UCSD-AML1 (cell line): ENCODE data around the gene PTPRG.
"Not testable (repeated sequence)": the region's sequence is repeated elsewhere in the genome, so short reads cannot be mapped to it uniquely, and the experiment has no call there.

Experiments
- DNase-seq: peaks from one replicate; lab custom pipeline; 2025; ENCODE audit not compliant: unreplicated experiment; lab: John Stamatoyannopoulos, UW

PTPRG gene

DNA sequence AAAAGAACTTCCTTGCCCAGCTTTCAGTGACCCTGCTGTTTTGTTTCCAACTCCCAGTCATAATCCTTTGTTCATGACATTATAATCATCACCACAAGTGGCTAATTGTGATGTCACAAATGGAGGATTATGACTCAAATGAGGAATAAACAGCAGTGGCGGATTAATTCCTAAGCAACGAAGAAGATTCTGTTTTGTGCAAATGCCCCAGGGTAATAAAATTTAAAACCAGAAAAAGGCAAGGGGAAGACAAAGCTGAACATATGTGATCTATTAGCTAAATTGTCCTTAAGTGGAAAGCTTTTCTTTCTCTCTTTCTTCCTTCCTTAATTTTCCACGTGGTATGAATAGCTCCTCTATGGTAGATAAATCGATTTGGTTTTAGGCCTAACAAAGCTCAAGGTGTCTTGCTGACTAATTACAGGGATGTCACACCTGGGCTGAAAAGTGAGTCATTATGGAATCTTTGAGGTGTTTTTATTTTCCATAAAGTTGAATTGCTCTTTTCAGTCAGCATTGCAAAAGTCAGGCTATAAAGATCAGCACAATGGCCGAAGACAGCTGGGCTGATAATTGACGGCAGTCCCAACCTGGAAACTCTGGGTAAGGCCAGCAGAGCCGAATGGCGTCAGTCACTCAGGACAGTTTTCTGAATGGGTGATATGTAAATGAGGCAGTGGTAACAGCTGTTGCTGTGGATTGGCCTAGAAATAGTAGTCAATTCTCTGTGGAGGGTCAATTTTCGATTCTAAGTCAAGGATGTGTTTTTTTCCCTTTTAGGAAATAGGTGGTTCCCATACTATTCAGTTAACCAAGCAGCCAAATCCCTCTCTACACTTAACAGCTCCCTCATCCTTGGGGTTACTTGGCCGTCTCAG lies 121.5 kb downstream of the PTPRG start:
- DNase-seq: no peak

DNA sequence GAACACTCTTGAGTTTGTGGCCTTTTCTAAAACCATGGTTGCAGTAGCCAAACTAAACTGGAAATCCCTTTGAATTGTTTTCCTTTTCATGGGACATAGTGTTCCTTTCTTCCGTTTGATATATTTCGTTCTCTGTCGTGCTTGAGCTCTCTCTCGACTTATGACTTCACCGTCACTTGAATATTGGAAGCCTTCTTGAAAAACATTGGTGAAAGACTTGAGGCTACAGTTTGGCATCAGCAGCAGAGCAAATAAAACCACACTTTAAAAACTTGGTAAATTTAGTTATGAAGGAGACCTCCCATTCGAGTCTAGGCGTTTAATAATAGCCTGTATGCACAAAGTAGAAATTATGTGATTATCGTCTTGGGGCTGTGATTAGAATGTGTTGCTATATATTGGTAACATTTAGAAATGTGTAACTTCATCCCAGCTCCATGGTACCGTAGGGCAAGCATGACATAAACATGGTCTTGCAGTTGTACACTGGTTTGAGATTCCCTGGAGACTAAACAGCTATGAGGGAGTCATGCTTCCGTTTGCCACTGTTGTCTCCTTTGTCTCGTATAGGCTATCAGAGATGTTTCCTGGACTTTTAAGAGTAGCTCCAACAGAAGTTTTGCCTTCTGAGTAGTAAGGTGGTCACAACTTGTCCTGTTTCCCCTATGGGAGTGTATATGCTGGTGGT lies 122.3 kb downstream of the PTPRG start:
- no peak for DNase-seq

DNA sequence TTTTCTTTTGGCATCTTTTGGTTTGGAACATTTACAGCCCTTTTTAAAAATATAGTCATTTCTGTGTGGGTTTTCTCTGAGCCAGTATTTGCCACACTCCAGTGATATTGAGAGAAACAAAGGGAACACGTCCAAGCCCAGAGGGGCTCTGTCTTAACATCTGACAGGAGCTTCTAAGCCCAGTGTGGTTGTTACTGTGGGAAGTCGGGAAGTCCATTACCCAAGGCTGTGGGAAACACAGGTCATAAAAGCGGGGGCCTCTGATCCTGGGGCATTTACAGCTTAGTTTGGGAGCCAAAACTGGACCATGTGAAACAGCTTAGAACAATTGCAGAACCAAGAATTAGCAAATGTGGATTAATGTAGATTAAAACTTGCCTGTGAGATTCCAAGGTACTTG lies 123.0 kb downstream of the PTPRG start:
- no peak for DNase-seq

DNA sequence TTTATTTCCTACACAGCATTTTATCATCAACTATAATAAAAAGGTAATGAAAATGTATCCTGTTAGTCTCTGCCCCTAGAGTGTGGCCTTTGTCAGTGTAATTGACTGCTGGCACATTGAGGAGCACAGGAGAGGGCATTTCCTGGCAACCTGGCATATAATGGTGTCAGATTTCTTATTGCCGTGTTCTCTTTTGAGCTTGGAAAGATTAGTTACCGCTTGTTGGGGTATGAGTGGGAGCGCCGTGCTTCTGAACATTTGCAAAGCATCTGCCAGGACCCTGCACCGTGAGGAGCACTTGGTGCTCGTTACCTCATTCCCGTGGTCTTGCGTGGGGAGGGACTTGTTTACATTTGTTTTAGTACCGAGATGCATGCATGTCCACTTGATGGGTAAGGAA lies 124.4 kb downstream of the PTPRG start:
- DNase-seq: no peak

DNA sequence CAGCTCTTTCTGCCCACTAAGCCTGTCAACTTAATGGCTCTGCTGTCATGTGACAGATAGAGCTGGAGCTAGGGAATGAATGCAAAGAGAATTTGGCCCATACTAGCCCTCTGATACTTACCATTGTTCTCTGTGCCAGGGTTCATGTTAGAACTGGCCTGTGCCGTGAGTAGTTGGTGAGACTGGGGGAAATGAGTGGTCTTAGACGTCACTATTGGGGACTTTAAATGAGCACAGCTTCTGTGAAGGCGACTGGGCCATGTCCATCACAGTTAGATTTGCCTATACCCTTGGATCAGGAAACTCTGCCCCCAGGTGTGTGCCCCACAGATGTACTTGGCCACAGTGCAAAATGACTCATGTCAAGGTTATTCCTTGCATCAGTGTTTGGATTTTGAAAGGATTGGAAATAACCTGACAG lies 124.9 kb downstream of the PTPRG start:
- no peak for DNase-seq

DNA sequence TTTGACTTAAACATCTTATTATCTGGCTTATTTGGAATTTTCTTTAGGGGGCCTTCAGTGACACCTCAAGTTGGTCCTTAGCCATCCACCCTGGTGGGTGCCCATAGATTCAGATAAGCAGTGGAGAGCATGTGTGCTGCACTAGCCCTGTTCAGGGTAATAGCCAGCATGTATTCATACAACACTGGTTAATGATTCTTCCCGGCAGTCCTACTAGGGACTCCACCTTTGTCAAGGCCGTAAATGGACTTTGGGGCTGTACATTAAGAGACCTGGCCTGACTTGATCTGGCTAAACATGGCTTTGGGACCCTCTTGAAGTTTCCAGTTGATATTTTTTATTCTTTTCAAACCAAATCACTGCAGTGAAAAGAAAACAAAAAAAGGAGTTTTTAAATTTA lies 125.8 kb downstream of the PTPRG start:
- DNase-seq: no peak

DNA sequence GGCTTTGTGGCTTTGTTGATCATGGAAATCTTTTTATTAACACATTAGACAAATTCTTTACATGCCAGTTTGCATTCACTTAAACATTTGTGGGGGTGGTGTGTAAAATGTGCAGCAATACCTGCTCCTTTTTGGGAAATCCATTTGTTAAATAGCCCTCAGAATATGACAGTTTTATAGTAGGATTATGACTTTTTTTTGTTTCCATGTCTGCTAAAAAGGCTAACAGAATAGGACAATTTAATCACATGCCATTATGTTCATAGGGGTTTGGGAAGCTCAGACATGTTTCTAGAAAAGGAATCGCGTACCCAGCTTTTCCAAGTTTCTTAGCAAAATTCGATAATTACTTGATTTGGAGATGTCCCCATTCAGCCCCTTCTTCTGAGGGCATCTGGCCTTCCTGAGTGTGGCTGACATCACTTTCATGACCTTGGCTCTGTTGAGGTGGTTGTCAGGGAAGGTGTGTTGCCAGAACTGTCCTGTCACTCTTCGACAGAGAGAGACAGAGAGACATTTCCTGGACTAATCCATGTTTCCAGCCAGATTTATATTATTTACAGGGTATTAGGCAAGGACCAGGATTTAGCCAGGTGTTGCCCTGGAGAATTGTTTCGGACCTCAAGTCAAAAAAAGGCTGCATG lies 126.4 kb downstream of the PTPRG start:
- no peak for DNase-seq

DNA sequence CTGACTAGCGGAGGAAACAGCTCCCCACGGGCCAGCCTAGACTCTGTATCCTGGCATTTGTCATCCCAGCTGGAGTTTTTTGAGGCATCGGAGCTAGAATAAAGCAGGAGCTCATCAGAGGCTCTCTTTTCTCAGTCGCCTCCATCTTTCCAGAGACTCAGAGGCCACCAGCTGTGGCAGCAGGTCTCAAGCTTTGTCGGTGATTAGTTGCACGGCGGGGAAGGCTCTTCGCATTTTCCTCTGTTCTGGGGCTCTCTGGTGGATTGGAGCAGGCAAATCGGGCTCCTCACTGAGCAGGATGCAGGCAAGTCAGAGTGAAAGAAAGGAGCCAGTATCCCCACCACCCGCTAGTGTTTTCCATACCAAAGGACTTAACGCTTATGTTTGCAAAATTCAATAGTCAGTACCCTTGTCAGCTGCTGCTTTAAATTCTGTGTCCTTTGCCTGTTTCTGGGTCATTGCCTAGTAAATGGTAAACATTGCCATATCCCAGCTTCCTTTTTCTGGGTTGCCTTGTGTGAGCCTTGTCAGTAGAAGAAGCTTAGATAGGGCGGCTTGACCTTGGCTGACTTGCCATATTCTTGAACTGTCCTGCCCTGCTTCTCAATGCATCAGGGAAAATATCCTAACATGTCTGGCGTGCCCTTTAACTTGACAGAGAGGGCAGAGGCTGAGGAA lies 127.1 kb downstream of the PTPRG start:
- no peak for DNase-seq

DNA sequence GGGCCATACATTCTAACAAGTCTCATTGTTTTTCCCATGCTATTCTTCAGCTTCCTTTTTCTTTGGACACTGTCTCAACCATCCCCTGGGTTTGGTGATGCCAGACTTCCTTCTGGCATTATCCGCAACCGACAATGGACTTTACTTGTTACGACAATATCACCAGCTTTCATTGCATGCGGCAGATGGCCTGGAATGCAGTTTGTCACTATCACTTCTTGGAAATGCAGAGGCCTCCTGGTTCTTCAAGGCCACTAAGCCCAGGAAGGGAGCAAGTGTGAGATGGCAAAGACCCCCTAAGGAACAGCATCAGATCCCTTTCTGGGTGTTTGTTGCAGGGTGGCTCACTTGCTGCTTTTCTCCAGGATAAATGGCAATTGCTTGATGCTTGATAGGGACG lies 128.6 kb downstream of the PTPRG start:
- DNase-seq: no peak

DNA sequence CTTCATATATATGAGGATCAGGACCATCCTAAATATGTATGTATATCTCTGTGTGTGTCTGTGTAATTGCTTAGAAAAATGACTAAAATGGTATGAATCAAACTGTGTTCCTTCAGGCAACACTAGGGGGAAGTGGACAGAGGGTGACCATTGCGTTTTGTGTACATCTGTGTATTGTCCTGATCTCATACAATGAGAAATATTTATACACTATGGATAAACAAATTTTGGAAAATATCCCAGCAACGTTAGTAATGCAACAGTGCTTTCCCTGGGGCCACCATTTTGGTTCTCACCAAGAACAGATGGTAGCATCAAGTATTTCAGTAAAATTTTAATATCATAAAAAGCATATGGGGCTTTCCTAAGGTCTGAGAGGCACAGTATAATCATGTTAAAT lies 130.1 kb downstream of the PTPRG start:
- DNase-seq: no peak

DNA sequence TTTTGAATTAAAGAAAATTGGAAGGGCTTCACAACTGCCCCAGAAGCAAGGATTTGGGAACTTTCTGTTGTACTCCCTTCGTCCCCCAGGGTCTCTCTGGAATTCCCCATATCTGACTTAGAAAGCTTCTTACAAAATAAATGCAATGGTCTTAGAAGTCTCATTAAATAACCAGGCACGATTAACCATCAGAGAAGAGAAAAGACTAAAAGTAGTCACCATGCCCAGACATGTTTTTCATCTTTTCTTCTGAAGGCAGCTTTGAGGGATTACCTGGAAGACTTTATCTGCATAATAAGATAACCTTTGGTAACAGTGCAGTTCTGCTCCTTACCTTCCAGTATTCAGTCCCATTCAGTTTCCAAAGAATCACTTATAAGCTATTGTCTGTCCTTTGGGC lies 135.9 kb downstream of the PTPRG start:
- no peak for DNase-seq

DNA sequence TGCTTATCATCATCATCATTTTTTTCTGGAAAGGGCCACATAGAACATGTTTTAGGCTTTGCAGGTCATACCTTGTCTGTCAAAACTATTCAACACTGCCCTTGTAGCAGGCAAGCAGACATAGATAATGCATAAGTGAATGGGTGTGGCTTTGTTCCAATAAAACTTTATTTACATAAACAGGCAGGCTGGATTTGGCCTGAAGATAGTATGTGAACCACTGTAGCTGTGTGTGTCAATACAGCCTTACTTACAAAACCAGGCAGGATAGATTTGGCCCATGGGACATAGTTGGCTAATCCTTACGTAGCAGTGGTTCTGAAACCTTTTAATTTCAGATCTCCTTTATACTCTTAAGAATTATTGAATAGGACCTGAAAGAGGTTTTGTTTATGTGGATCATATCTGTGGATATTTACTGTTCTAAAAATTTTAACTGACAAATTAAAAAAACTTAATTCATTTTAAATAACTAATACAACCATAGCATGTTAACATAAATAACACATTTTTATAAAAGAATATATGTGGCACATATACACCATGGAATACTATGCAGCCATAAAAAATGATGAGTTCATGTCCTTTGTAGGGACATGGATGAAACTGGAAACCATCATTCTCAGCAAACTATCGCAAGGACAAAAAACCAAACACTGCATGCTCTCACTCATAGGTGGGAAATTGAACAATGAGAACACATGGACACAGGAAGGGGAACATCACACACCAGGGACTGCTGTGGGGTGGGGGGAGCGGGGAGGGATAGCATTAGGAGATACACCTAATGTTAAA lies 137.1 kb downstream of the PTPRG start:
- not testable (repeated sequence) for DNase-seq

DNA sequence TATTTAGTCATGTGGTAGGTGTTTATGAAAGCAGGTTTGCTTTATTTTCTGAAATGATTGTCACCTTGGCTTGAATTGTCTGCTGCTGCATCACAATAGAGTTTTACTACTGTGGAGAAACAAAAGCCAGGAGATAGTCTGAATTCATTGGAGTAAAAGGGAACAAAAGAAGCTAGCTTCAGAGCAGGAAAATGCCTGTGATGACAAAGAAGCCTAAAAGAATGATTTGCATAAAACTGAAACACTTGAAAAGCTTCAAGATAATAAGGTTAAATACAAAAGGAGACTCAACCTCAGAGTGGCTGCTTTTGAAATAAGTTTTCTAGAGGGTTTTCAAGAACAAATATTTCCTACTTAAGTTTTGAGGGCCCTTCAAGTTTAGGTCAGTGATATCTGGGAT lies 138.3 kb downstream of the PTPRG start:
- DNase-seq: no peak

DNA sequence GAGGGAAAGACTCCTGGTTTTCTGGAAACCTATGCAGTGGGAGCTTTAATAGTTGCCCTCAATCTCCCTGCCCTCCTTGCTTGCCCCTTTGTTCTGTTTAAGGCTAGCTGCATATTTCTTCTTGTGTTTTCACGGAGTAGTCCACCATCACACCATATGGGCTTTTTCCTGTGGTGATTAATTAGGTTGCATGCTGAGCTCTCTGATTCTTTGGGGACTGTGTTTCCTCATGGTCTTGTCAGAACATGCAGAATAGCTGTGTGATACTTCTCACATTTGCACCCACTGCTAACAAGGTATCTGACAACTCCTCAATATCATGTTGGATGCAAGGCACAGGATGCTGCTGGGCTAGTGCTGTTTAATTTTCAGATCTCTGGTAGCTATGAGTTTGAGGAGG lies 139.6 kb downstream of the PTPRG start:
- DNase-seq: no peak

DNA sequence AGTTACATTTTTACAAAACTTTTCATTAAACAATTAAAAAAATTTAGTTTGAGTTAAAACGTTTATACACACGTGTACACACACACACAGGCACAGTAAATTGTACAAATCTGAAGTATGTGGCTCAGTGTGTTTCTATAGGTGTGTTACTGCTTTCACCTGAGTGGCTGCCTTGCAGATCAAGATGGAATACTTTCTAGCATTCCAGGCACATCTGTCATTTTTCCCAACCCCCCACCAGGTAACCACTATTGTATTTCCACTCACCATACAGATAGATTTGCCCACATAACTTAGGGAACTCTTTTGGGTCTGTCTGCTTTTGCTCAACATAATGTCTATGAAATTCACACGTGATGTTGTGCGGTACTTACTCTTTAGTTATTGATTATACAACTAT lies 141.1 kb downstream of the PTPRG start:
- no peak for DNase-seq

DNA sequence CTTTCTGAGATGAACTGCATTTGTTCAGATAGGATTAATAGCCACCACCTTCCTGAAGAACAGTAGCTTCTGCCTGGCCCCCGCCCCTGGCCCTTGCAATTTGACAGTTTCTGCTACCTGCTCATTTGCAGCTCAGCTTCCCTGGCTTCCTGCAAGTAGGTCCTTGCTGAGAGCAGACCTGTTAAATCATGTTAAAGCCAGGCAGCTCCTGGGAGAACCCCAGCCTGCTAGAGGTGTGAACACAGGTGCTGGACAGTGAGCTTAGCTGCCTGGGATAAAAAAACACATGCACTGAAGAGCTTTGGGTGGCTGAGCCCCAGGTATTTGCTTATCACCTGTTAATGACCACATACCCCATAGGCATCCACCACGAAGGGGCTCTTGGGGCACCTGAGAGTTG lies 143.4 kb downstream of the PTPRG start:
- no peak for DNase-seq

DNA sequence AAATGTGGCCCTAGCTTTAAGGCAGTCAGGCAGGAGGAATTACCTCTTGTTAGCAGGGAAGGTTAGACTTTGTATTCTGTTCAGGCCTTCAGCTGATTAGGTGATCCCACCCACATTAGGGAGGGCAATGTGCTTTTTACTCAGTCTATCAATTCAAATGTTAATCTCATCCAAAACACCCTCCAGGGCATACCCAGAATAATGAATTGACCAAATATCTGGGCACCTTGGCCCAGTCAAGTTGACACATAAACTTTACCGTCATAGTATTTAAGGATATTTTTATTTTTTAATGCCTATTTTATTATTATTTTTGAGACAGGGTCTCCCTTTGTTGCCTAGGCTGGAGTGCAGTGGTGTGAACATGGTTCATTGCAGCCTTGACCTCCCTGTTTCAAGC lies 146.1 kb downstream of the PTPRG start:
- no peak for DNase-seq

DNA sequence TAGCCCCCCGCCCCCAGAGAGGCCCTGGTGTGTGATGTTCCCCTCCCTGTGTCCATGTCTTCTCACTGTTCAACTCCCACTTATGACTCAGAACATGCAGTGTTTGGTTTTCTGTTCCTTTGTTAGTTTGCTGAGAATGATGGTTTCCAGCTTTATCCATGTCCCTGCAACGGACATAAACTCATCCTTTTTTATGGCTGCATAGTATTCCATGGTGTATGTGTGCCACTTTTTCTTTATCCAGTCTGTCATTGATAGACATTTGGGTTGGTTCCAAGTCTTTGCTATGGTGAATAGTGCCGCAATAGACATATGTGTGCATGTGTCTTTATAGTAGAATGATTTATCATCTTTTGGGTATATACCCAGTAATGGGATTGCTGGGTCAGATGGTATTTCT lies 149.5 kb downstream of the PTPRG start:
- DNase-seq: not testable (repeated sequence)

DNA sequence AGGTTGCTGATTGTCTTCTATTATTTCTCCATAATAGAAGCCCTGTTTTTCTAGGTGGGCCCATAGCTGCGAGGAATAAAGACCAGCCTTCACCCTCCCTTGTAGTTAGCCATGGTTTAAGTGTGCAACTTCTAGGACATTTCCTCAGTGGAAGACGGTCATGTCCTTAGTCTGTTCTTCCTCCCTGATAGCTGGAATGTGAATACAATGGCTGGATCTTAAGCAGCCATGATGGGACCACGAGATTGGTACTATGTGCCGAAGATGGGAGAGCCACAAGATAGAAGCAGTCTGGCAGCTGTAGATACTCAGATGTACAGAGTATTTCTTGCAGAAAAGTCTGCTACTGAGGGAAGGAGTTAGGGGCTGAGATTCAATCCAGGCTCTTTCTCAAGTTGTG lies 152.9 kb downstream of the PTPRG start:
- no peak for DNase-seq

DNA sequence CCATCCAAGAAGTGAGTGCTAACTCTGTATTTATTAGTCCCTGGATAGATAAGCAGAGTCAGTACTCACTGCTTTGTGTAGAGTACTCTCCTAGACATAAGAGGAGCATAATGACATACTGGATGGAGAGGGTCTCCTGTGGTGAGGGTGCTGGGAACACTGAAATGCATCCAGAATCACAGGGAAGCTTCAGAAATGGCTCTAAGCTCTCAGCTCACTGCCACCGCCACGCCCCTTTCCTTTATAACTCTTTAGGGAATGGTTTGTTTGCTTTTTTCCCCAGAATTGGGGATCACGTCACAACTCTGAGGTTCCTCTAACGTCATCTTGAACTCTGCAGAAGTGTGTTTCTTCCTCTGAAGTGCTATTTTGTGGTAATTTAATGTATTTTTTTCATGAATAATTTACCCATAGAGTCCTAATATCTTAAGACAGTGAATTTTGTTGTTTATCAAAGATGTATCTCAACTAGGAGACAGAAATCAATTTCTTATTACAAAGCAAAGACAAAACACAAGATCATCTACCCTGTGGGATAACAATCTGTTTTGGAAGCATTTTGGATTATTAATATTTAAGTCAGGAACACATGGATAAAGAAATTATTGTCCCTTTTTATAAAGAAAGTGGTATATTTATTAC lies 154.6 kb downstream of the PTPRG start:
- DNase-seq: no peak
